Mesendoderm (in vitro differentiated cells): ENCODE results near the gene MAPK10.
A peak's percentile ranks its signal among the peaks of the same experiment; 100 is the strongest.
"Not testable (repeated sequence)": the region's sequence is repeated elsewhere in the genome, so short reads cannot be mapped to it uniquely, and the experiment has no call there.

Experiments
- DNase-seq: peaks from one replicate; pipeline ENCODE4 v3.0.0; 2013
- H2AK5ac ChIP-seq: 2 replicates; pipeline ENCODE4 v1.6.1; 2013; ENCODE audit warnings: low read length, inconsistent platforms
- H2BK120ac ChIP-seq: 2 replicates; pipeline ENCODE4 v1.6.1; 2013; ENCODE audit warnings: low read depth, mild to moderate bottlenecking, low read length, moderate library complexity, mixed read lengths
- H2BK15ac ChIP-seq: replicated peaks from 2 replicates; pipeline ENCODE4 v1.6.1; 2013; ENCODE audit warnings: low read depth, mild to moderate bottlenecking, moderate library complexity
- H2BK5ac ChIP-seq: 2 replicates; pipeline ENCODE4 v1.6.1; 2013; ENCODE audit warnings: low read length, inconsistent platforms
- H3K18ac ChIP-seq: 2 replicates; pipeline ENCODE4 v1.6.1; 2013; ENCODE audit warnings: mild to moderate bottlenecking, low read length, mixed read lengths
- H3K23ac ChIP-seq: one replicate; pipeline ENCODE4 v1.6.1; 2013; ENCODE audit warnings: low read length
- H3K27ac ChIP-seq: 2 replicates; pipeline ENCODE4 v1.5.1; 2013; ENCODE audit warnings: low read depth, mild to moderate bottlenecking, inconsistent platforms, low read length, moderate library complexity
- H3K27me3 ChIP-seq: 2 replicates; pipeline ENCODE4 v1.6.1; 2013; ENCODE audit warnings: low read length, control low read depth, mild to moderate bottlenecking, inconsistent platforms; ENCODE audit not compliant: insufficient read depth, poor library complexity
- H3K36me3 ChIP-seq: 2 replicates; pipeline ENCODE4 v1.6.1; 2013; ENCODE audit warnings: low read length, inconsistent platforms; ENCODE audit not compliant: control insufficient read depth, insufficient read depth
- H3K4ac ChIP-seq: one replicate; pipeline ENCODE4 v1.6.1; 2013; ENCODE audit warnings: low read depth, mild to moderate bottlenecking, low read length, moderate library complexity
- H3K4me1 ChIP-seq: 2 replicates; pipeline ENCODE4 v1.6.1; 2013; ENCODE audit warnings: low read depth, low read length, inconsistent platforms; ENCODE audit not compliant: control insufficient read depth
- H3K4me2 ChIP-seq: 2 replicates; pipeline ENCODE4 v1.6.1; 2013; ENCODE audit warnings: low read length
- H3K4me3 ChIP-seq: 2 replicates; pipeline ENCODE4 v1.5.1; 2013; ENCODE audit warnings: mild to moderate bottlenecking, low read length
- H3K56ac ChIP-seq: one replicate; pipeline ENCODE4 v1.6.1; 2013; ENCODE audit warnings: low read length
- H3K79me1 ChIP-seq: 2 replicates; pipeline ENCODE4 v1.6.1; 2013; ENCODE audit warnings: low read length, inconsistent platforms
- H3K79me2 ChIP-seq: 2 replicates; pipeline ENCODE4 v1.6.1; 2013; ENCODE audit warnings: mild to moderate bottlenecking, low read length; ENCODE audit not compliant: control insufficient read depth, insufficient read depth
- H3K9ac ChIP-seq: 2 replicates; pipeline ENCODE4 v1.6.1; 2013; ENCODE audit warnings: low read length, inconsistent platforms
- H4K5ac ChIP-seq: one replicate; pipeline ENCODE4 v1.6.1; 2013; ENCODE audit warnings: low read length
- H4K8ac ChIP-seq: one replicate; pipeline ENCODE4 v1.6.1; 2013; ENCODE audit warnings: low read depth, mild to moderate bottlenecking, control low read depth, low read length, moderate library complexity
- WGBS: extraction: QIAGEN DNeasy Blood & Tissue Kit; methylation state at CpG from one replicate; pipeline ENCODE4 v1.1.7; 2013; ENCODE audit warnings: low lambda C conversion rate, missing lambda C conversion rate; ENCODE audit not compliant: insufficient coverage; ENCODE audit errors: extremely low coverage; 5-methylcytosine and 5-hydroxymethylcytosine counted together

Gene MAPK10

DNA sequence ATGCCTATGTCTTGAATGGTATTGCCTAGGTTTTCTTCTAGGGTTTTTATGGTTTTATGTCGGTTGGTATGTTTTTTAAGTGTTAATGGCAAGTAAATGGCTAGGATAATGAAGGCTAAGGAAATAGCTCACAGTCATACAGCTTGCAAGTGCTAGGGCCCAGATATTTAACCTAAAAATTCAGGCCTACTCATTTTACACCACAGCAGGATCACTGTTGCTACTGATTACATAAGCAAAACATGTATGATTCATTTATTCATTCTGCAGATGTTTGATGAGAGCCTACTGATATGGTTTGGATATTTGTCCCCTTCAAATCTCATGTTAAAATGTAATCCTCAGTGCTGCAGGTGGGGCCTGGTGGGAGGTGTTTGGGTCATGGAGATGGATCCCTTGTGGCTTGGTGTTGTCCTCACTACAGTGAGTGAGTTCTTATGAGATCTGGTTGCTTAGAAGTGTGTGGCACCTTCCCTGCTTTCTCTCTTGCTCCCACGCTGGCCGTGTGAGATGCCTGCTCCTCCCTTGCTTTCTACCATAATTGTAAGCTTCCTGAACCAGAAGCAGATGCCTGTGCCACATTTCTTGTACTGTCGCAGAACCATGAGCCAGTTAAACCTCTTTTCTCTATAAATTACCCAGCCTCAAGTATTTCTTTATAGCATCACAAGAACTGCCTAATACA lies 175.5 kb downstream of the MAPK10 start:
- no peaks in the 10 kb centered on the region for H3K4me1 ChIP-seq
- no peak overlapping the region for H3K27ac ChIP-seq
- 100% methylated on average over 1 of the region's 4 CpGs for WGBS
- no peak overlapping the region for H3K23ac ChIP-seq
- H3K56ac ChIP-seq = no peak overlapping the region
- no peak overlapping the region for H2BK120ac ChIP-seq
- no peak overlapping the region for H2BK15ac ChIP-seq
- H2AK5ac ChIP-seq = no peak overlapping the region
- H3K79me2 ChIP-seq = no peaks in the 10 kb centered on the region
- H3K27me3 ChIP-seq = no peaks in the 10 kb centered on the region
- no peak overlapping the region for H4K8ac ChIP-seq
- no peak overlapping the region for H2BK5ac ChIP-seq
- H3K4me2 ChIP-seq = no peak overlapping the region
- no peak for DNase-seq
- H3K9ac ChIP-seq = no peak overlapping the region
- H4K5ac ChIP-seq = no peak overlapping the region
- no peak overlapping the region for H3K4me3 ChIP-seq
- H3K36me3 ChIP-seq = no peaks in the 10 kb centered on the region
- no peak overlapping the region for H3K18ac ChIP-seq
- no peak overlapping the region for H3K4ac ChIP-seq
- no peaks in the 10 kb centered on the region for H3K79me1 ChIP-seq

GRCh38 chr4:86181585-86181984 lies 178.3 kb downstream of the MAPK10 start:
- Histone ChIP-seq H3K18ac (no peak overlapping the region), H3K56ac (no peak overlapping the region), H2AK5ac (no peak overlapping the region), H4K8ac (no peak overlapping the region), H3K4me3 (no peak overlapping the region), H3K27me3 (no peaks in the 10 kb centered on the region), H3K23ac (no peak overlapping the region), H2BK120ac (no peak overlapping the region), H3K4me2 (no peak overlapping the region), H4K5ac (no peak overlapping the region), H3K79me1 (no peaks in the 10 kb centered on the region), H2BK15ac (no peak overlapping the region), H3K36me3 (no peaks in the 10 kb centered on the region), H3K79me2 (no peaks in the 10 kb centered on the region), H2BK5ac (no peak overlapping the region), H3K9ac (no peak overlapping the region), H3K4ac (no peak overlapping the region), H3K4me1 (no peaks in the 10 kb centered on the region), H3K27ac (no peak overlapping the region)
- no CpG with 5 or more reads among the region's 1 CpG for WGBS
- DNase-seq = no peak

DNA sequence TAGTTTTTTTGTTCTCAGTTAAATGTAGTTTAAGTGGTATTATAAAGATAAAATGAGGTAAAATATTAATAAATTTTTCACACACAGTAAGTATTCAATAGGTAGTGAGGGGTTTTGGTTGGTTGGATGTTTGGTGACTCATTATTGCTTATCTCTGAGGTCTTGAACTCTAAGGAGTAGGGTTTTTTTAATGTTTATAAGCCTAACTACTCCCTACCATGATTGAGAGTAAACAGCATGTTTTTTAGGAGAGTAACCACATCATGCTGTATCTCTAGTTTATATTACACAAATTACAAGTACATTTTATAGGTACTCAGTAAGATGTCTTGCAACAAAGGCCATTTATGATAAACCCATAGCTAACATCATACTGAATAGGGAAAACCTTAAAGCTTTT lies 181.6 kb downstream of the MAPK10 start:
- H3K27ac ChIP-seq = no peak overlapping the region
- H3K18ac ChIP-seq = no peak overlapping the region
- no peak overlapping the region for H2BK15ac ChIP-seq
- no peak overlapping the region for H4K5ac ChIP-seq
- no peaks in the 10 kb centered on the region for H3K4me1 ChIP-seq
- H3K79me1 ChIP-seq = no peaks in the 10 kb centered on the region
- no peak overlapping the region for H3K23ac ChIP-seq
- H3K36me3 ChIP-seq = no peaks in the 10 kb centered on the region
- H4K8ac ChIP-seq = no peak overlapping the region
- no peak overlapping the region for H2BK120ac ChIP-seq
- no peak for DNase-seq
- H3K79me2 ChIP-seq = no peaks in the 10 kb centered on the region
- H2AK5ac ChIP-seq = no peak overlapping the region
- no peak overlapping the region for H3K4me2 ChIP-seq
- H3K4ac ChIP-seq = no peak overlapping the region
- H3K4me3 ChIP-seq = no peak overlapping the region
- H3K9ac ChIP-seq = no peak overlapping the region
- no peak overlapping the region for H3K56ac ChIP-seq
- H2BK5ac ChIP-seq = no peak overlapping the region
- no peaks in the 10 kb centered on the region for H3K27me3 ChIP-seq

- no peak overlapping the region for H4K5ac ChIP-seq
- DNase-seq = no peak
- H3K4me2 ChIP-seq = no peak overlapping the region
- no peak overlapping the region for H3K4ac ChIP-seq
- H3K36me3 ChIP-seq = no peaks in the 10 kb centered on the region
- H3K18ac ChIP-seq = no peak overlapping the region
- H3K27ac ChIP-seq = no peak overlapping the region
- H3K79me2 ChIP-seq = no peaks in the 10 kb centered on the region
- H3K27me3 ChIP-seq = no peaks in the 10 kb centered on the region
- H3K23ac ChIP-seq = no peak overlapping the region
- no peaks in the 10 kb centered on the region for H3K4me1 ChIP-seq
- no peak overlapping the region for H2AK5ac ChIP-seq
- no peak overlapping the region for H4K8ac ChIP-seq
- no peak overlapping the region for H2BK15ac ChIP-seq
- no peak overlapping the region for H3K4me3 ChIP-seq
- no CpG with 5 or more reads among the region's 1 CpG for WGBS
- H3K79me1 ChIP-seq = no peaks in the 10 kb centered on the region
- no peak overlapping the region for H2BK120ac ChIP-seq
- no peak overlapping the region for H3K9ac ChIP-seq
- no peak overlapping the region for H3K56ac ChIP-seq
- no peak overlapping the region for H2BK5ac ChIP-seq
These were observed 185.3 kb downstream of the MAPK10 start for GRCh38 chr4:86174506-86174905.

DNA sequence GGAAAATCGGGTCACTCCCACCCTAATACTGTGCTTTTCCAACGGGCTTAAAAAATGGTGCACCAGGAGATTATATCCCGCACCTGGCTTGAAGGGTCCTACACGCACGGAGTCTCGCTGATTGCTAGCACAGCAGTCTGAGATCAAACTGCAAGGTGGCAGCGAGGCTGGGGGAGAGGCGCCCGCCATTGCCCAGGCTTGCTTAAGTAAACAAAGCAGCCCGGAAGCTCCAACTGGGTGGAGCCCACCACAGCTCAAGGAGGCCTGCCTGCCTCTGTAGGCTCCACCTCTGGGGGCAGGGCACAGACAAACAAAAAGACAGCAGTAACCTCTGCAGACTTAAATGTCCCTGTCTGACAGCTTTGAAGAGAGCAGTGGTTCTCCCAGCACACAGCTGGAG lies 191.5 kb downstream of the MAPK10 start:
- not testable (repeated sequence) for H3K4me2 ChIP-seq, H3K4ac ChIP-seq, H2BK15ac ChIP-seq, H3K56ac ChIP-seq, H4K8ac ChIP-seq, H3K4me1 ChIP-seq, H3K27me3 ChIP-seq, H3K79me1 ChIP-seq, H3K79me2 ChIP-seq, H2BK5ac ChIP-seq, H3K9ac ChIP-seq, H2BK120ac ChIP-seq, H3K27ac ChIP-seq, H3K18ac ChIP-seq, DNase-seq, H3K23ac ChIP-seq, H2AK5ac ChIP-seq, H3K4me3 ChIP-seq, H3K36me3 ChIP-seq, H4K5ac ChIP-seq
- no CpG with 5 or more reads among the region's 10 CpGs for WGBS

- WGBS = no CpG with 5 or more reads among the region's 2 CpGs
- Histone ChIP-seq H3K4me2 (no peak overlapping the region), H3K4ac (no peak overlapping the region), H4K5ac (no peak overlapping the region), H3K4me3 (no peak overlapping the region), H2BK120ac (no peak overlapping the region), H3K4me1 (no peaks in the 10 kb centered on the region), H3K36me3 (no peaks in the 10 kb centered on the region), H3K56ac (no peak overlapping the region), H3K79me2 (no peaks in the 10 kb centered on the region), H2BK15ac (no peak overlapping the region), H3K27ac (no peak overlapping the region), H4K8ac (no peak overlapping the region), H3K23ac (no peak overlapping the region), H2AK5ac (no peak overlapping the region), H3K18ac (no peak overlapping the region), H3K79me1 (no peaks in the 10 kb centered on the region), H2BK5ac (no peak overlapping the region), H3K27me3 (no peaks in the 10 kb centered on the region), H3K9ac (no peak overlapping the region)
- DNase-seq = peak; percentile 84
These were observed 199.4 kb downstream of the MAPK10 start for GRCh38 chr4:86160426-86160825.
